Measurements from ENCODE around the gene ARL15.

GRCh38 chr5:54261596-54261995 is 48.8 kb downstream of the ARL15 start:
- no peak for TF ChIP-seq POLR2A (IDR thresholded peaks at IDR 0.05)
- no peak for TF ChIP-seq POLR2AphosphoS5 (IDR thresholded peaks at IDR 0.05)
- TF ChIP-seq CTCF (IDR thresholded peaks at IDR 0.05) = no peak
- TF ChIP-seq EP300 (IDR thresholded peaks at IDR 0.05) = no peak
